ENCODE results near the gene HCFC1. TPM values are rescaled to one million over a fixed set of nuclear protein-coding genes. Genes with fewer than 3 reads are reported as not detected.

Gene HCFC1
- total RNA-seq, 1 donor from 2014 or later = 61.2 TPM

DNA sequence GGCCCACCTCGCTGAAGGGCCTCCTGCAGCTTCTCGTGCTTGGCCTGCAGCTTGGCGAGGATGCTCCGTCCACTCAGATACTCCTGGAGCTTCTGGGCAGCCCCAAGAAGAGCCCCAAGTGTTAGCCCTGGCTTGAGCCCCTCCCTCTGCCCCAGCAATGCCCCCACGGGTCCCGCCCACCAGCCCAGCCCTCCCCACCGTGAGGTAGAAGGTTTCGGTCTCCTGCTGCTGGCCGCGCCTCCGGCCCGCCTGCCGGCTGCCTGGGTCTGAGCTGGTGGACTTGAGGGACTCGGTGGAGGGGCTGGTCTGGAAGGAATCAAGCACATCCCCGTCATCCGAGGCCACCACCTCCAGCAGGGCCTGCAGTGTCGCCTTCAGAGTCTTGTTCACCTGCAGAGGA lies 58.4 kb downstream of the HCFC1 start:
- H3K36me3 Mint-ChIP-seq (ENCODE audit: low read depth, unreplicated experiment) = peaks cover 2% of the 10 kb centered on the region
- no peaks in the 10 kb centered on the region for H3K4me1 ChIP-seq (ENCODE audit: insufficient read depth, low read length)
- H2AFZ ChIP-seq (ENCODE audit: low read depth, low read length) = no peak overlapping the region
- H3K4me1 Mint-ChIP-seq (ENCODE audit: low read depth, unreplicated experiment) = no peaks in the 10 kb centered on the region
- H3K9me3 Mint-ChIP-seq (ENCODE audit: unreplicated experiment) = no peaks in the 10 kb centered on the region
- no peaks in the 10 kb centered on the region for H3K79me2 ChIP-seq (ENCODE audit: insufficient read depth, low read length)
- no peak overlapping the region for H3K4me3 Mint-ChIP-seq (ENCODE audit: unreplicated experiment)
- H3K27me3 Mint-ChIP-seq (ENCODE audit: low read depth, unreplicated experiment) = peaks cover 6% of the 10 kb centered on the region
- no peak for DNase-seq (ENCODE audit: low read depth)
- H3K4me3 ChIP-seq (ENCODE audit: insufficient read depth, low read depth, low read length) = no peak overlapping the region
- no peaks in the 10 kb centered on the region for H3K36me3 ChIP-seq (ENCODE audit: insufficient read depth, low read length)
- H3K9ac ChIP-seq (ENCODE audit: low read length) = no peak overlapping the region
- H3K27ac ChIP-seq (ENCODE audit: low read depth, low read length) = no peak overlapping the region
- no peak for TF ChIP-seq EZH2 (IDR thresholded peaks at IDR 0.05; ENCODE audit: insufficient read depth, low read length)
- TF ChIP-seq, protein P1, sequence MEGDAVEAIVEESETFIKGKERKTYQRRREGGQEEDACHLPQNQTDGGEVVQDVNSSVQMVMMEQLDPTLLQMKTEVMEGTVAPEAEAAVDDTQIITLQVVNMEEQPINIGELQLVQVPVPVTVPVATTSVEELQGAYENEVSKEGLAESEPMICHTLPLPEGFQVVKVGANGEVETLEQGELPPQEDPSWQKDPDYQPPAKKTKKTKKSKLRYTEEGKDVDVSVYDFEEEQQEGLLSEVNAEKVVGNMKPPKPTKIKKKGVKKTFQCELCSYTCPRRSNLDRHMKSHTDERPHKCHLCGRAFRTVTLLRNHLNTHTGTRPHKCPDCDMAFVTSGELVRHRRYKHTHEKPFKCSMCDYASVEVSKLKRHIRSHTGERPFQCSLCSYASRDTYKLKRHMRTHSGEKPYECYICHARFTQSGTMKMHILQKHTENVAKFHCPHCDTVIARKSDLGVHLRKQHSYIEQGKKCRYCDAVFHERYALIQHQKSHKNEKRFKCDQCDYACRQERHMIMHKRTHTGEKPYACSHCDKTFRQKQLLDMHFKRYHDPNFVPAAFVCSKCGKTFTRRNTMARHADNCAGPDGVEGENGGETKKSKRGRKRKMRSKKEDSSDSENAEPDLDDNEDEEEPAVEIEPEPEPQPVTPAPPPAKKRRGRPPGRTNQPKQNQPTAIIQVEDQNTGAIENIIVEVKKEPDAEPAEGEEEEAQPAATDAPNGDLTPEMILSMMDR (IDR thresholded peaks at IDR 0.05; ENCODE audit: insufficient read depth, low read depth, low read length) = no peak
- no peak overlapping the region for H3K4me2 ChIP-seq (ENCODE audit: low read length)
- FAIRE-seq = no peak
- H3K9me3 ChIP-seq (ENCODE audit: insufficient read depth, low read depth, low read length) = no peaks in the 10 kb centered on the region
- H3K27me3 ChIP-seq (ENCODE audit: insufficient read depth, low read length) = no peaks in the 10 kb centered on the region
- H4K20me1 ChIP-seq (ENCODE audit: insufficient read depth, low read length) = no peaks in the 10 kb centered on the region
- no peak overlapping the region for H3K27ac Mint-ChIP-seq (ENCODE audit: unreplicated experiment)

DNA sequence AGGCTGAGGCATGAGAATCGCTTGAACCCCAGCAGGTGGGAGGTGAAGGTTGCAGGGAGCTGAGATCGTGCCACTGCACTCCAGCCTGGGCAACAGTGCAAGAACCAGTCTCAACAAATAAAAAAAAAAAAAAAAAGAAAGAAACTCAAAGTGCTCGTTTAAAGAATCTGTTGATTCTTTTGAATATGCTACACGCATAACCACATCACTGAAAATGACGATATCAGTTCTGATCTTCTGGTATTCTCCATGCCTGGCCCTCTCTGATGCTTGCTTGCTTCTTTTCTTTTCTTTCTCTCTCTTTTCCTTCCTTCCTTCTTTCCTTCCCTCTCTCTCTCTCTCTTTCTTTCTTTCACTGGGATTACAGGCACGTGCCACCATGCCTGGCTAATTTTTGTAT lies 59.8 kb downstream of the HCFC1 start:
- Histone ChIP-seq H4K20me1 (ENCODE audit: insufficient read depth, low read length) (no peaks in the 10 kb centered on the region), H3K79me2 (ENCODE audit: insufficient read depth, low read length) (no peaks in the 10 kb centered on the region), H3K4me1 (ENCODE audit: insufficient read depth, low read length) (no peaks in the 10 kb centered on the region), H3K9ac (ENCODE audit: low read length) (no peak overlapping the region), H3K4me2 (ENCODE audit: low read length) (no peak overlapping the region), H3K36me3 (ENCODE audit: insufficient read depth, low read length) (no peaks in the 10 kb centered on the region), H3K27ac (ENCODE audit: low read depth, low read length) (no peak overlapping the region), H2AFZ (ENCODE audit: low read depth, low read length) (no peak overlapping the region), H3K9me3 (ENCODE audit: insufficient read depth, low read depth, low read length) (no peaks in the 10 kb centered on the region), H3K27me3 (ENCODE audit: insufficient read depth, low read length) (no peaks in the 10 kb centered on the region), H3K4me3 (ENCODE audit: insufficient read depth, low read depth, low read length) (no peak overlapping the region)
- FAIRE-seq (no peak), DNase-seq (ENCODE audit: low read depth) (no peak)
- Mint-ChIP-seq H3K27me3 (ENCODE audit: low read depth, unreplicated experiment) (peaks cover 3% of the 10 kb centered on the region), H3K36me3 (ENCODE audit: low read depth, unreplicated experiment) (no peaks in the 10 kb centered on the region), H3K4me3 (ENCODE audit: unreplicated experiment) (no peak overlapping the region), H3K4me1 (ENCODE audit: low read depth, unreplicated experiment) (no peaks in the 10 kb centered on the region), H3K9me3 (ENCODE audit: unreplicated experiment) (no peaks in the 10 kb centered on the region), H3K27ac (ENCODE audit: unreplicated experiment) (no peak overlapping the region)
- TF ChIP-seq, protein P1 (IDR thresholded peaks at IDR 0.05; ENCODE audit: insufficient read depth, low read depth, low read length) = no peak
- TF ChIP-seq EZH2 (IDR thresholded peaks at IDR 0.05; ENCODE audit: insufficient read depth, low read length) = no peak

DNA sequence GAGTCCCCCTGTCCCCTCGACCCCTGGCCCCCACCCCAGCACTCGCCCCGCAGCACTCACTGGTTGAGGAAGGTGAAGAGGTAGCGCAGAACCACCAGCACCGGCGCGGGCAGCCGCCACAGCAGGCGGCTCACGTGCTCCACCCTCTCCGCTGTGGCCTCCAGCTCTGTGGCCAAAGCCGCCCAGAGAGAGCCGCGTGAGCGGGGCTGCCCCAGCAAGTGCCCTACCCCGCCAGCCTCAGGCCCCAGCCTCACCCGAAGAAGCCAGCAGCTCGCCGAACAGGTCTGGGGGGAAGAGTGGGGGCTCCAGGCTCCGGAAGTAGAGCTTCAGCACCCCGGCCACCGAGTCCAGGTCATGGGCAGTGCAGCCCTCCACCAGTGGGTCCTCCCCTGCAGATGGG lies 61.2 kb downstream of the HCFC1 start:
- DNase-seq (ENCODE audit: low read depth) = no peak

More for the DNA sequence above, 61.2 kb downstream of the HCFC1 start:
- FAIRE-seq = no peak
- Mint-ChIP-seq H3K27ac (ENCODE audit: unreplicated experiment) (no peak overlapping the region), H3K27me3 (ENCODE audit: low read depth, unreplicated experiment) (no peaks in the 10 kb centered on the region), H3K36me3 (ENCODE audit: low read depth, unreplicated experiment) (no peaks in the 10 kb centered on the region), H3K9me3 (ENCODE audit: unreplicated experiment) (no peaks in the 10 kb centered on the region), H3K4me3 (ENCODE audit: unreplicated experiment) (no peak overlapping the region), H3K4me1 (ENCODE audit: low read depth, unreplicated experiment) (no peaks in the 10 kb centered on the region)
- H3K4me1 ChIP-seq (ENCODE audit: insufficient read depth, low read length) = no peaks in the 10 kb centered on the region
- no peaks in the 10 kb centered on the region for H3K9me3 ChIP-seq (ENCODE audit: insufficient read depth, low read depth, low read length)
- TF ChIP-seq, protein P1 (IDR thresholded peaks at IDR 0.05; ENCODE audit: insufficient read depth, low read depth, low read length) = no peak
- TF ChIP-seq EZH2 (IDR thresholded peaks at IDR 0.05; ENCODE audit: insufficient read depth, low read length) = no peak
- no peaks in the 10 kb centered on the region for H4K20me1 ChIP-seq (ENCODE audit: insufficient read depth, low read length)
- no peak overlapping the region for H3K4me3 ChIP-seq (ENCODE audit: insufficient read depth, low read depth, low read length)
- no peak overlapping the region for H2AFZ ChIP-seq (ENCODE audit: low read depth, low read length)
- H3K9ac ChIP-seq (ENCODE audit: low read length) = no peak overlapping the region
- no peaks in the 10 kb centered on the region for H3K79me2 ChIP-seq (ENCODE audit: insufficient read depth, low read length)
- H3K4me2 ChIP-seq (ENCODE audit: low read length) = no peak overlapping the region
- no peak overlapping the region for H3K27ac ChIP-seq (ENCODE audit: low read depth, low read length)
- H3K36me3 ChIP-seq (ENCODE audit: insufficient read depth, low read length) = no peaks in the 10 kb centered on the region
- H3K27me3 ChIP-seq (ENCODE audit: insufficient read depth, low read length) = no peaks in the 10 kb centered on the region
